OCI-LY1 (cell line): ENCODE measurements around the gene CACNB2.
A peak's percentile ranks its signal among the peaks of the same experiment; 100 is the strongest.

Source experiments
- H2AFZ ChIP-seq: fragments of 200-600 bp; sonication (generic), shearing (Covaris generic); 2 replicates; pipeline ENCODE4 v1.6.0; 2014; ENCODE audit warnings: antibody characterized with exemption, mild to moderate bottlenecking, low read length
- H3F3A ChIP-seq: fragments of 200-600 bp; sonication (generic), shearing (Covaris generic); 2 replicates; pipeline ENCODE4 v1.6.0; 2014; ENCODE audit warnings: mild to moderate bottlenecking, antibody characterized with exemption, low read length, moderate library complexity; ENCODE audit not compliant: insufficient read depth
- H3K27ac ChIP-seq: fragments of 200-600 bp; sonication (generic); 2 replicates; pipeline ENCODE4 v1.5.1; 2014; ENCODE audit warnings: low read length, mixed run types, mild to moderate bottlenecking, low read depth; ENCODE audit not compliant: poor library complexity, severe bottlenecking
- H3K27me3 ChIP-seq: fragments of 200-600 bp; sonication (generic); 2 replicates; pipeline ENCODE4 v1.6.0; 2014; ENCODE audit warnings: antibody characterized with exemption, mild to moderate bottlenecking, low read length, moderate library complexity; ENCODE audit not compliant: insufficient read depth
- H3K36me3 ChIP-seq: fragments of 200-600 bp; sonication (generic); 2 replicates; pipeline ENCODE4 v1.6.1; 2014; ENCODE audit warnings: mild to moderate bottlenecking, antibody characterized with exemption, low read length, moderate library complexity, mixed read lengths; ENCODE audit not compliant: insufficient read depth
- H3K4me1 ChIP-seq: fragments of 200-600 bp; sonication (generic); 2 replicates; pipeline ENCODE4 v1.5.1; 2014; ENCODE audit warnings: mild to moderate bottlenecking, low read length, moderate library complexity; ENCODE audit not compliant: insufficient read depth, severe bottlenecking
- H3K4me2 ChIP-seq: fragments of 200-600 bp; sonication (generic), shearing (Covaris generic); 2 replicates; pipeline ENCODE4 v1.6.1; 2014; ENCODE audit warnings: low read length
- H3K4me3 ChIP-seq: fragments of 200-600 bp; sonication (generic); 2 replicates; pipeline ENCODE4 v1.5.1; 2014; ENCODE audit warnings: low read length, low read depth, mild to moderate bottlenecking, mixed read lengths; ENCODE audit not compliant: poor library complexity, severe bottlenecking
- H3K79me2 ChIP-seq: fragments of 200-600 bp; shearing (Covaris generic); 2 replicates; pipeline ENCODE4 v1.6.1; 2016; ENCODE audit warnings: mixed run types, low read length, mixed read lengths; ENCODE audit not compliant: insufficient read depth
- H3K9ac ChIP-seq: fragments of 200-600 bp; sonication (generic), shearing (Covaris generic); 2 replicates; pipeline ENCODE4 v1.6.1; 2014; ENCODE audit warnings: mild to moderate bottlenecking, low read length, mixed read lengths
- H3K9me2 ChIP-seq: fragments of 200-600 bp; sonication (generic), shearing (Covaris generic); 2 replicates; pipeline ENCODE4 v1.6.1; 2014; ENCODE audit warnings: low read depth, mild to moderate bottlenecking, low read length, mixed read lengths
- H3K9me3 ChIP-seq: fragments of 200-600 bp; shearing (Covaris generic); 2 replicates; pipeline ENCODE4 v1.6.1; 2014; ENCODE audit warnings: low read length, mixed read lengths
- H4K20me1 ChIP-seq: fragments of 200-600 bp; sonication (generic), shearing (Covaris generic); 2 replicates; pipeline ENCODE4 v1.6.0; 2016; ENCODE audit warnings: mild to moderate bottlenecking, low read length; ENCODE audit not compliant: insufficient read depth
- EZH2 ChIP-seq: fragments of 200-600 bp; sonication (generic), shearing (Covaris generic); IDR thresholded peaks from 2 replicates; pipeline ENCODE4 v1.8.0; 2017; ENCODE audit warnings: borderline replicate concordance, mixed run types, mild to moderate bottlenecking, antibody characterized with exemption, low read length, moderate library complexity, mixed read lengths
- TF ChIP-seq, protein P1 (sequence below): fragments of 200-600 bp; sonication (generic), shearing (Covaris generic); IDR thresholded peaks from 2 replicates; pipeline ENCODE4 v1.5.1; 2017; ENCODE audit warnings: mild to moderate bottlenecking, antibody characterized with exemption, low read length, moderate library complexity, mixed read lengths

The CACNB2 gene

DNA sequence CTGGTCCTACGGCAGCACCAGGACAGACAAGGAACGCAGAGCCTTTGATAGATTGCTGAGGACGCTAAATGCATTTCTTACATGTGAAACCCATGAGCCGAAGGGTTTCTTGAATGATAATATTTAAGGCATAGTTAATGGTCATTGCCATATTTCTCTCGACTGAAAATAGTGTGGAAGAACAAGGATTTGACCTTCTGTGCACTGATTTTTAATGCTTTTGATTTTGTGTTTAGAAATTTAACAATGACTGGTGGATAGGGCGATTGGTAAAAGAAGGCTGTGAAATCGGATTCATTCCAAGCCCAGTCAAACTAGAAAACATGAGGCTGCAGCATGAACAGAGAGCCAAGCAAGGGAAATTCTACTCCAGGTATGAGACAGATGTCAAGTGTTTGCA is 360.4 kb downstream of the CACNB2 start:
- H3K27ac ChIP-seq = no peak overlapping the region
- peaks cover 3% of the 10 kb centered on the region for H3K4me1 ChIP-seq
- H3F3A ChIP-seq = no peaks in the 10 kb centered on the region
- H3K9ac ChIP-seq = no peak overlapping the region
- no peaks in the 10 kb centered on the region for H3K79me2 ChIP-seq
- H4K20me1 ChIP-seq = no peaks in the 10 kb centered on the region
- no peak for TF ChIP-seq EZH2
- TF ChIP-seq, protein P1, sequence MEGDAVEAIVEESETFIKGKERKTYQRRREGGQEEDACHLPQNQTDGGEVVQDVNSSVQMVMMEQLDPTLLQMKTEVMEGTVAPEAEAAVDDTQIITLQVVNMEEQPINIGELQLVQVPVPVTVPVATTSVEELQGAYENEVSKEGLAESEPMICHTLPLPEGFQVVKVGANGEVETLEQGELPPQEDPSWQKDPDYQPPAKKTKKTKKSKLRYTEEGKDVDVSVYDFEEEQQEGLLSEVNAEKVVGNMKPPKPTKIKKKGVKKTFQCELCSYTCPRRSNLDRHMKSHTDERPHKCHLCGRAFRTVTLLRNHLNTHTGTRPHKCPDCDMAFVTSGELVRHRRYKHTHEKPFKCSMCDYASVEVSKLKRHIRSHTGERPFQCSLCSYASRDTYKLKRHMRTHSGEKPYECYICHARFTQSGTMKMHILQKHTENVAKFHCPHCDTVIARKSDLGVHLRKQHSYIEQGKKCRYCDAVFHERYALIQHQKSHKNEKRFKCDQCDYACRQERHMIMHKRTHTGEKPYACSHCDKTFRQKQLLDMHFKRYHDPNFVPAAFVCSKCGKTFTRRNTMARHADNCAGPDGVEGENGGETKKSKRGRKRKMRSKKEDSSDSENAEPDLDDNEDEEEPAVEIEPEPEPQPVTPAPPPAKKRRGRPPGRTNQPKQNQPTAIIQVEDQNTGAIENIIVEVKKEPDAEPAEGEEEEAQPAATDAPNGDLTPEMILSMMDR = no peak
- no peaks in the 10 kb centered on the region for H3K9me3 ChIP-seq
- no peak overlapping the region for H3K4me3 ChIP-seq
- H2AFZ ChIP-seq = no peak overlapping the region
- H3K4me2 ChIP-seq = no peak overlapping the region
- no peaks in the 10 kb centered on the region for H3K36me3 ChIP-seq
- H3K27me3 ChIP-seq = no peaks in the 10 kb centered on the region
- H3K9me2 ChIP-seq = no peaks in the 10 kb centered on the region

DNA sequence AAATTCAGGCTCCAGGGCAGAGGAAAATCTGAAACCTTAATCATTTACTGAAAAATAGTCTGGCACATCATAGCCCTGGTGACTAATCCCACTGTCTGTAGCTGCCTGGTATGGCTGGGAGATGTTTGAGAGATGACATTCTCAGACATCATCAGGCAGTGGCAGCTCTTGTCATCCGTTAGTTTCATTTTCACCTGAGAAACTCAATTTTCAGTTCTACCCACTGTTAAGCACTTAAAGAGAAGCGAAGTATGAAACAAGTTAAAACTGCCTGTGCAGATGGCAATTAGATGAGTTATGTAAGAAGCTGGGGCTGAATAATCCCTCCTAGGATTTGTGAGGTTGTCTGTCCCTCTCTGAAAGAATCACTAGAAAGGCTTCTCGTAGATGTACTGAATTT is 361.0 kb downstream of the CACNB2 start:
- Histone ChIP-seq H3F3A (no peaks in the 10 kb centered on the region), H3K79me2 (no peaks in the 10 kb centered on the region), H3K9ac (no peak overlapping the region), H3K4me1 (peaks cover 3% of the 10 kb centered on the region), H3K36me3 (no peaks in the 10 kb centered on the region), H3K27me3 (no peaks in the 10 kb centered on the region), H3K9me3 (no peaks in the 10 kb centered on the region), H3K27ac (no peak overlapping the region), H3K4me3 (no peak overlapping the region), H3K4me2 (peak overlapping the region; percentile 34; the same call in 1 of the 2 replicates), H3K9me2 (no peaks in the 10 kb centered on the region), H2AFZ (no peak overlapping the region), H4K20me1 (no peaks in the 10 kb centered on the region)
- TF ChIP-seq EZH2 = no peak
- TF ChIP-seq, protein P1 = no peak

DNA sequence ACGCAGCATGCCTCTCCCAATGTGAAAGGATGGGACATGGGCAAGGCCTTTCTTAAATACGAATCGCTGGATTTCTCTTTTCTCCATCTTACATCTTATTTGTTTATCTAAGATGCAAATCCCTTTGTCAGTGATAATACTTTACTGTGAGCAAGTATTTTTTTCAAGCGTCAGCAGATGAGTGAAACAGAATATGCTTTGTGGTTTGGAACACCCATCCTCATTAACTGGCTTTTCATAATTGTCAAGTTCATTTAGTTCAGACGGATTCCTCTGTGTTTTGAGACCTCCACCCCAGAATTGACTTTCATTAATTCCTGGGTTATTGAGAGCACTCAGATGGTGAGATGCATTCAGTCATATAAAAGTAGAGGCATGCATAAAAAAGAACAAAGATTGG is 361.4 kb downstream of the CACNB2 start:
- H3K4me3 ChIP-seq = no peak overlapping the region
- peak overlapping the region; percentile 34; the same call in 1 of the 2 replicates for H3K4me2 ChIP-seq
- no peaks in the 10 kb centered on the region for H4K20me1 ChIP-seq
- H2AFZ ChIP-seq = no peak overlapping the region
- H3K9me3 ChIP-seq = no peaks in the 10 kb centered on the region
- H3K4me1 ChIP-seq = peaks cover 3% of the 10 kb centered on the region
- no peaks in the 10 kb centered on the region for H3K79me2 ChIP-seq
- H3K27me3 ChIP-seq = no peaks in the 10 kb centered on the region
- H3K27ac ChIP-seq = no peak overlapping the region
- H3F3A ChIP-seq = no peaks in the 10 kb centered on the region
- no peak overlapping the region for H3K9ac ChIP-seq
- no peaks in the 10 kb centered on the region for H3K36me3 ChIP-seq
- H3K9me2 ChIP-seq = no peaks in the 10 kb centered on the region
- no peak for TF ChIP-seq EZH2
- TF ChIP-seq, protein P1 = no peak
